Hematopoietic multipotent progenitor cell treated with erythropoietin and hydrocortisone succinate and interleukin-3 and kit ligand, for 8 days (in vitro differentiated cells): Measurements from ENCODE around the gene CEACAM7.

ENCODE experiments used
- DNase-seq: peaks from one replicate; pipeline ENCODE4 v3.0.0-alpha.2; 2015

Gene CEACAM7

DNA sequence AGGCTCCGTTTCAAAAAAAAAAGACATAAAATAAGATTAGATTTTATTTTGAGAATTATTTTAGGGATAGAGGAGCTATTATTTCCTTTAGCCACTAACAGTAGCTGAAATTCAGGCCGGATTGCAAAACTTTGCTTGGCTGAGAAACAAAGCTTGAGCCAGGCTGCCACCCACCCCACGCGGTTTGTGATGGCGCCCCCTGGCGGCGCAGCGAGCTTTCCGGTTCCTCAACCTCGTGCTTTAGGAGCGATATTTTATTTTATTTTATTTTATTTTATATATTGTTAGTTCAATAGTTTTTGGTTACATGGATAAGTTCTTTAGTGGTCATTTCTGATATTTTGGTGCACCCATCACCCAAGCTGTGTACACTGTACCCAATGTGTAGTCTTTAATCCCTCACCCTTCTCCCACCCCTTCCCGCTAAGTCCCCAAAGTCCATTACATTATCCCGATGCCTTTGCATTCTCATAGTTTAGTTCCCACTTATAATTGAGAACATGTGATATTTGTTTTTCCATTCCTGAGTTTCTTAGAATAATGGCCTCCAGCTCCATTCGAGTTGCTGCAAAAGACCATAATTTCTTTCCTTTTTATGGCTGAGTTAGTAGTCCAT is 41.4 kb downstream of the CEACAM7 start:
- peak; percentile 8 for DNase-seq

DNA sequence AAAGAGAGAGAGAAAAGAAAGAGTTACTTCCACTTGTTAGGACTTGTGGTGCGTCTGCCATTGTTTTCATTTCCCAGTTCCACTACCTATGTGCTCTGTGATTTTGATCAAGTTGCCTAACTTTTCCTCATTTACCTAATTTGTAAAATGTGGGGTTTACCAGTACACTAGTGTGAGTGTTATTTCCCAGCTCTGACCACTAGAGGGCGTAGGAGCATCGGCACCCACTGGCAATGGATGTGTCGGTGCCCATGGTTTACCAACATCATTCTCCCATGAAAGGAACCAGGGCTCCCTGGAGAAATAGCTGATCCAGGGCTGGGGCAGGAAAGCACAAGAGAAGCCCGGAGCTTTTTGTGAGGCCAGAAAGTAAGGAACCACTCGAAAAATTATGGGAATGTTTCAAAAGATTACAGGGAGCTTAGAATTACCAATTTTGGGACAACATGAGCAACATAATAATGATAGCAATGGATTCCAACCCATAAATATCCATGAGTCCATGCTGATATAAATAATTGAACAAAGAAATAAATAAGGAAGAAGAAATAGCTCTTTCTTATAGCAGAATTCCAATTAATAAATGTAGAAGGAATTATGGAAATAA is 46.1 kb downstream of the CEACAM7 start:
- peak; percentile 62 for DNase-seq

DNA sequence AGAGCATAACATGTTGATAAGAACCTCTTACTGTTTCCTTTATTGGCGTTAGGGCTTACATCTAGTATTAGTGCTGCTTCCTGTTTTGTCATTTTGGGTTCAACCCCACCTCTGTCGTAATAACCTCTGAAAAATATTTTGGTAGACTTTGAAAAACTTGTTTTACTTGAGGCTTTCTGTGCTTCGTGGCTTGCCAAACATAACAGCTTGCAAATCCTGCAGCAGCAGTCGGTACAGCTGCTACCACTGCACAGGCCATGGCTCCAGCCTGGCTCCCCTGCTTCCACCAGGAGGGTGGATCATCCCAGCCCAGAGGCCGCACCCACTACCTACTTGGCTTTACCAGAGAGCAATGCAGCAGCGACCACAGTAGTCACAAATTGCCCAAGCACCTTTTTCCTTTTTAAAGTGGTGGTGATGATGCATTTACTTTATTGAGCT is 49.4 kb downstream of the CEACAM7 start:
- no peak for DNase-seq

GRCh38 chr19:41637484-41637883 is 50.6 kb downstream of the CEACAM7 start:
- DNase-seq, result no peak

- DNase-seq, result no peak
Measured at GRCh38 chr19:41627966-41628675, 59.9 kb downstream of the CEACAM7 start.

DNA sequence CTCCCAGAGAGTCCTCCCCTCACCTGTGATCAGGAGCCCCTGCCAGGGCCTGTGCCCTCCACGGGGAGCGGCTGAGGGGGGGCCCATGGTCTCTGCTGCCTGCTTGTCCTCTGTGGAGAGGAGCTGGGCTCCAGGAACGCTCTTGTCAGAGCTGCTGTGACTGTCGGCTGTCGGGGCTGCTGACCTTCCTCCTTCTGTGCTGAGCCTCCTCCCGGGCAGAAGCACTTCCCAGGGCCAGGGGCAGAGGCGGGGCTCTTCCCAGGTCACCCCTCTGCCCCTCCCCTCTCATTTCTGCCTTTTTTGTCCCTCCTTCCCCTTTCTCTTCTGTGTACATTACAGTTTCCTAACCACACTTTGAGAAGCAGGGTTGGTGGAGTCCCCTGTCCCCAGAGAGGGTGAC is 61.2 kb downstream of the CEACAM7 start, which contains the start of gene CEACAM4:
TSS of gene CEACAM4 (minus strand) at position 198 of the 400 bp plus-strand sequence. CDS start at position 87, 111 bp downstream.
- no peak for DNase-seq

DNA sequence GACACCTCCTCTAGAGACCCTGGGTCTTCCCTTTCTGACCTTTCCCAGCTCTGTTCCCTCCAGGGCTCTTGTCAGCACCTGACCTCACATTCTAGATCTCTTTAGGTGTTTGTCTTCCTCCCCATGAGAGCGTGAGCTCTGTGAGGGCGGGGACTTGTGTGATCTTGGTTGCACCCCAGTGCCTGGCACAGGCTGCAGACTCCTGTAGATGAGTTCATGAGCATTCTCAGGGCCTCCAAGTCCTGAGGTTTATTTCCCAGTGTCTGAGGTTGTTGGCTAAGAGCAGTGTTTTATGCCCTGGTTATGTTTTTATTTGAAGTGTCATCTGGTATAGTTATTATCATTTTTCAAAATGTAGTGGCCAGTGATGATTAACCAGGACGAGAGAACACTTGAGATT is 61.8 kb downstream of the CEACAM7 start:
- no peak for DNase-seq

- no peak for DNase-seq
Measured at GRCh38 chr19:41624937-41625336, 63.1 kb downstream of the CEACAM7 start.

- DNase-seq, result no peak
Measured at GRCh38 chr19:41624515-41624914, 63.6 kb downstream of the CEACAM7 start.

DNA sequence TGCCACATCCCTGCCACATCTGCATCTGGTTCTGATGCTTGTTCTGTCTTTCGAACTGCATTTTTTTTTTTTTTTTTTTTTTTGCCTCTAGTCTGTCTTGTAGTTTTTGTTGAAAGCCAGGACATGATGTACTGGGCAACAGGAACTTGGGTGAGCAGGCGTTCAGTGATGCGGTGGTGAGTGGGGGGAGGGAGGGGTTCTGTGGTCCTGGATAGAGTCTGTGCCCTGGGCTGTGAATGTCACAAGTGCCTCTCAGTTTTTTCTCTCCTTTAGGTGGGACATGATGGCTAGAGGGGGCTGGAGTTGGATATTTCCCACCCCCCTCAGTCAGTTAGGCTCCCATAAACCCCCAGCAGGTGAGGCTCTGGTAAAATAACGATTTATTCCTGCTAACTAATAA is 64.7 kb downstream of the CEACAM7 start:
- no peak for DNase-seq
